RWPE1 (cell line): ENCODE measurements around the gene PLXND1.
"Not testable (repeated sequence)": the region's sequence is repeated elsewhere in the genome, so short reads cannot be mapped to it uniquely, and the experiment has no call there.

Experiments
- CTCF ChIA-PET: fragments of 350-600 bp; sonication (Branson Sonifier 250); formaldehyde crosslinking; extraction: SDS; loops from one replicate; lab custom pipeline; 2021; lab: Yijun Ruan, JAX
- POLR2A ChIA-PET: fragments of 400-600 bp; formaldehyde crosslinking; extraction: SDS; loops from one replicate; lab custom pipeline; 2020; ENCODE audit warnings: antibody characterized with exemption; ENCODE audit not compliant: low non-redundant PET; lab: Yijun Ruan, JAX
- DNase-seq: peaks from one replicate; pipeline ENCODE4 v3.0.0; 2012; ENCODE audit warnings: low spot score
- H3K27ac ChIP-seq: fragments of 450-650 bp; 2 replicates; pipeline ENCODE4 v1.5.1; 2017
- TF ChIP-seq, protein P1 (sequence below): fragments of 450-650 bp; conservative IDR thresholded peaks from 2 replicates; pipeline ENCODE4 v1.5.1; 2017; ENCODE audit warnings: low read depth, mild to moderate bottlenecking

PLXND1 gene

DNA sequence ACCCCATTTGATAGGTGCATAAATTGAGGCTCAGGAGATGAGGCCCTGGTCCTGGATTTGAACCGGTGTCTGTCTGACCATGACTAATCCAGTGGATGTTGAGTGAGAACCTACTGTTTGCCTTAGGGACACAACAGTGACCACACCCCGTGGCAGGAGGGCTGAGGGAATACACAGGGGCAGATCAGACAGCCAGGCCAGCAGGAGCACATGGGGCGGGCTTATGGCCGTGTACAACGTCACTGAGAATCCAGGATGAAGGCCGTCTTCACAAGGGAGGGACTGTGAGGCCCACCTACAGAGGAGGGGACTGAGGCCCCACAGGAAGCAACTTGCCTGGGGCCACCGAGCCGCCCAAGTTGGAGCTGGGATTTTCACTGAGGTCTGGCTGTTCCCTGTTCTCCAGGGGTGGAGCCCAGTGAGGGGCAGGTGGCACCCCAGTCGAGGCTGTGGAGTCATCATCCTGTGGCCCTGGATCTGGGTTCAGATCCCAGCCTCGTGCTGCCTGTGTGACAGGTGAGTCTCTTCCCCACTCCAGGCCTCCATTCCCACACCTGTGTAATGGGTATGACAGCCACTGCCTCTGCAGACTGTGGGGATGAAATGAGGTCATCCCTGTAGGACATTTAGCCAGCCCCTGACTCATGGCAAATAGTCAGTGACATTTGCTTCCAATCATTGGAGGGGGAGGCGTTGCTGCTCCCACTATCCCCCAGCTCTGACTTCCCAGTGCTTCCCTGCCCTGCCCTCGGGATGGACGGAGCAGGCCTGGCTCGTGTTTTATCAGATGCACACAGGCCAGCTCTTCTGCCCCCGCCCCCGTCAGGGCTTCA lies 6.3 kb upstream of the PLXND1 start:
- CTCF ChIA-PET, result interaction anchor here (0.5 kb wide), 1 partner anchor 9 kb away, joined by 4 read pairs; no protein-coding TSS in a partner anchor
- no peak overlapping the region for H3K27ac ChIP-seq

DNA sequence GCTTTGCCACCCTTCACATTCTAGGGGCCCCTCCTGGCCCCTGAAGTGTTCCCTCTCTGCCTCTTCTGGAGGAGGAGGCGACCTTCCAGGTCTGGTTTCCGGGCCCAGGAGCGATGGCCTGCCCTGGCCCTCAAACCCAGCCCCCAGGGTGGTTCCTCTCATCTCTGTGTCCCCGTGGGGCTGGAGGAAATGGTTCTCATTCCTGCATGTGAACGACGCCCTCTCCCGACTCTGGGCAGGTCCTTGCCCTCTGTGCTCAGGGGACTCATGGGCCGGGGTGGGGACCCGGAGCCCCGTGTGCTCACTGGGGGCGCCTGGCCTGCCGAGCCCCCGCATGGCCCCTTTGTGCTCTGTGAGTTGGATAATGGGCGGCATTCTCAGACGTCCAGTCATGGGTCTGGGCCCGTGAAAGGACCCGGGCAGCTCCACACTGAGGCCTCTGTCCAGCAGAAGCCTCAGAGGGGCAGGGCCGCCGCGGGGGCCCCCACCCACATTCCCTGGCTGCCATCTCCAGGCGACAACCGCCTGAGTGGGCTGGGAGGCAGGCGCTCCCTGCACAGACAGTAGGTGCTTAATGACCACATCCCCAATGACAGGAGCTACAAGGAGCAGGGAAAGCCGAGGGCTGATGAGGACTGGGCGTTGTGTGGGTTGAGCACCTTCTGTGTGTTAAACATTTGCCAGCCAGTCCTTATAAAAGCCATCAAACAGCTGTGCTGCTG lies 5.5 kb upstream of the PLXND1 start:
- H3K27ac ChIP-seq, result no peak overlapping the region
- ChIA-PET CTCF (no interaction called here), POLR2A (no interaction called here)
- no peak for DNase-seq
- TF ChIP-seq, protein P1, sequence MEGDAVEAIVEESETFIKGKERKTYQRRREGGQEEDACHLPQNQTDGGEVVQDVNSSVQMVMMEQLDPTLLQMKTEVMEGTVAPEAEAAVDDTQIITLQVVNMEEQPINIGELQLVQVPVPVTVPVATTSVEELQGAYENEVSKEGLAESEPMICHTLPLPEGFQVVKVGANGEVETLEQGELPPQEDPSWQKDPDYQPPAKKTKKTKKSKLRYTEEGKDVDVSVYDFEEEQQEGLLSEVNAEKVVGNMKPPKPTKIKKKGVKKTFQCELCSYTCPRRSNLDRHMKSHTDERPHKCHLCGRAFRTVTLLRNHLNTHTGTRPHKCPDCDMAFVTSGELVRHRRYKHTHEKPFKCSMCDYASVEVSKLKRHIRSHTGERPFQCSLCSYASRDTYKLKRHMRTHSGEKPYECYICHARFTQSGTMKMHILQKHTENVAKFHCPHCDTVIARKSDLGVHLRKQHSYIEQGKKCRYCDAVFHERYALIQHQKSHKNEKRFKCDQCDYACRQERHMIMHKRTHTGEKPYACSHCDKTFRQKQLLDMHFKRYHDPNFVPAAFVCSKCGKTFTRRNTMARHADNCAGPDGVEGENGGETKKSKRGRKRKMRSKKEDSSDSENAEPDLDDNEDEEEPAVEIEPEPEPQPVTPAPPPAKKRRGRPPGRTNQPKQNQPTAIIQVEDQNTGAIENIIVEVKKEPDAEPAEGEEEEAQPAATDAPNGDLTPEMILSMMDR, result no peak

More for the DNA sequence above, 6.3 kb upstream of the PLXND1 start:
- POLR2A ChIA-PET, result interaction anchor here (0.5 kb wide), 1 partner anchor 236 kb away, joined by 5 read pairs; no protein-coding TSS in a partner anchor
- no peak for DNase-seq
- TF ChIP-seq, protein P1, result no peak

DNA sequence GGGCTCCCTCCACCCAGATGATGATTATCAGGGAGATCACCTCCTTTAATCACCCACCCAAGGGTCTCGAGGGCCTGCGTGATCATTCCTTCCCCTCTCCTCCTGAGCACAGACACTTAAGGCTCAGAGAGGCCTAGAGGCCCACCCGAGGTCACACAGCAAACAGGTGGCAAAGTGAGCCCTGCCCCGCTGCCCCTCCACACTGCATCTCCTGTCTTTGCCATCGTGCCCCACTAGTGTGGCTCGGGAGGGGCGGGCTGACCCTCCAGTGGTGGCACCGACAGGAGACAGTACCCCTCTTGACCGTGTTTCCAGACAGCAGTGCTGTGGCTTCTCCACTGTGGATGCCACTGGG lies 4.9 kb upstream of the PLXND1 start:
- no peak for DNase-seq
- H3K27ac ChIP-seq, result no peak overlapping the region
- ChIA-PET POLR2A (no interaction called here), CTCF (no interaction called here)
- TF ChIP-seq, protein P1, result no peak

DNA sequence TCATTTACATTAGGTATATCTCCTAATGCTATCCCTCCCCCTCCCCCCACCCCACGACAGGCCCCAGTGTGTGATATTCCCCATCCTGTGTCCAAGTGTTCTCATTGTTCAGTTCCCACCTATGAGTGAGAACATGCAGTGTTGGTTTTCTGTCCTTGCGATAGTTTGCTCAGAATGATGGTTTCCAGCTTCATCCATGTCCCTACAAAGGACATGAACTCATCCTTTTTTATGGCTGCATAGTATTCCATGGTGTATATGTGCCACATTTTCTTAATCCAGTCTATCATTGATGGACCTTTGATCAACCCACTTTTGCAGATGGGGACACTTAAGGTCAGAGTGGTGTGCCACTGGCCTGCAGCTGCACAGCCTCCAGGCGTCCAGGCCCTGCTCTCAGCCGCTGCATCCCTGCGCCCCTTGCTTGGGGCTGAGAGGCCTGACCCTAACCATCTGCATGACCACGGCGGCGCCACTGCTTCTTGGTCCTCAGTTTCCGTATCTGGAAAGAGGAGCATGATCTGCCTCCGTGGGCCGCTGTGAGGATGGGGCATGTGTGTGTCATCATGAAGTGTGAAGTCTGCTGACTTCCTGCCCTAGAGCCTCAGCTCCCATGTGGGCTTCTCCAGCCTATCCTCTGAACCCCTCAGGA lies 4.4 kb upstream of the PLXND1 start:
- POLR2A ChIA-PET, CTCF ChIA-PET, DNase-seq, H3K27ac ChIP-seq: not testable (repeated sequence)

DNA sequence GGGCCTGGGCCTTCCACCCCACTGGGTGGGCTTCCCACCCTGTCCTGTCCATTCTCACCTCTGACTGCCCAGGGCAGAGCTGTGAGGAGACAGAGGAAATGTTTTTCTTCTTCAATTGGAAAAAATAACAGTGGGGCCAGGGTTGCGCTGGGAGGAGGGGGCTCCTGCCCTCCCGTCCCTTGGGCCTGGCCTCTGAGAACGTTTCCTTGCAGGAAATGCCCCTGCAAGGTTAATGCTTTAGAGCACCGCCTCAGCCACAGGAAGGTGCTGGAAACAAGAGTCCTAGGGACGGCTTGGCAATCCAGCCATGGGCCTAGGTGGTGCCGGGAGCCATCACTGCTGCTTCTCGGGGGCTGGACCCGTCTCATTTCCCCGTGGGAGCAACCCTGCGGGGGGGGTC lies 3.8 kb upstream of the PLXND1 start:
- DNase-seq, result no peak
- ChIA-PET POLR2A (no interaction called here), CTCF (no interaction called here)
- TF ChIP-seq, protein P1, result no peak
- H3K27ac ChIP-seq, result no peak overlapping the region

DNA sequence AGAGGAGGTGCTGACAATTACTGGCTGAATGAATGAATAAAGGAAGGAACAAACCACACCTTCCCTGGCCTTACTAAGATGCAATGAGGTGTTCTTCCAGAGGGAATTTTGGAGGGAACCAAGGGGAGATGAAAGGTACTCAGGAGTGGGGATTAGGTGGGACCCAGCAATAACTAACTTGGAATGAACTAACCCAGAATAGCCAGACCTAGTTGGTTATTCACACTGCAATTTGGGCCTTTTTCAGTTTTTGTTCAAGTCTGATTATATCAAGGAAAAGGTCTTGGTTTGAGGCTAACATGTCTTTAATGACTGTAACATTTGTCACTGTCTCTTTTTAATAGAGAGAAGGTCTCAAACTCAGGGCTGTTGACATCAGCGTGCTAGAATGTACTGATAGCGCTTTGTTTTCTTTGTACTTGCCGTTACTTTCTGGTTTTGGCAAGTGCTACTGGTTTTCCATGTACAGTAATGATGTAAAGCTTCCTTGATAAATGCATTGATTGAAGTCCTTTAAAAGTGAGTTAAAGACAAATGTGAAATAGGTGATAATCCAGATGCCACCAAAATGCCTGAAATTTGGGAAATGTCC lies 3.2 kb upstream of the PLXND1 start:
- DNase-seq, result no peak
- no peak overlapping the region for H3K27ac ChIP-seq
- ChIA-PET POLR2A (no interaction called here), CTCF (no interaction called here)
- TF ChIP-seq, protein P1, result no peak
